MM.1S (cell line): Measurements from ENCODE around the gene AMACR.

Experiments used
- DNase-seq: peaks from one replicate; pipeline ENCODE4 v3.0.0-alpha.2; 2015
- H2AFZ ChIP-seq: fragments of 300-600 bp; sonication (generic); 2 replicates; pipeline ENCODE4 v1.6.0; 2016; ENCODE audit warnings: antibody characterized with exemption, low read length
- H3F3A ChIP-seq: fragments of 300-600 bp; sonication (generic); 2 replicates; pipeline ENCODE4 v1.6.1; 2016; ENCODE audit warnings: mild to moderate bottlenecking, antibody characterized with exemption, low read length, moderate library complexity, mixed read lengths; ENCODE audit not compliant: insufficient read depth
- H3K27ac ChIP-seq: fragments of 300-600 bp; sonication (generic); 2 replicates; pipeline ENCODE4 v1.5.1; 2016; ENCODE audit warnings: mild to moderate bottlenecking, low read length
- H3K27me3 ChIP-seq: fragments of 300-600 bp; sonication (generic); replicated peaks from 2 replicates; pipeline ENCODE4 v1.6.0; 2016; ENCODE audit warnings: low read length; ENCODE audit not compliant: insufficient read depth
- H3K36me3 ChIP-seq: fragments of 300-600 bp; sonication (generic); replicated peaks from 2 replicates; pipeline ENCODE4 v1.6.1; 2016; ENCODE audit warnings: mild to moderate bottlenecking, low read length, mixed read lengths; ENCODE audit not compliant: insufficient read depth
- H3K4me1 ChIP-seq: fragments of 300-600 bp; sonication (generic); 2 replicates; pipeline ENCODE4 v1.6.1; 2016; ENCODE audit warnings: low read length, mixed read lengths
- H3K4me2 ChIP-seq: fragments of 300-600 bp; sonication (generic); 2 replicates; pipeline ENCODE4 v1.6.0; 2016; ENCODE audit warnings: low read depth, low read length
- H3K4me3 ChIP-seq: fragments of 300-600 bp; sonication (generic); 2 replicates; pipeline ENCODE4 v1.5.1; 2016; ENCODE audit warnings: low read length, mixed read lengths
- H3K79me2 ChIP-seq: fragments of 300-600 bp; sonication (generic); 2 replicates; pipeline ENCODE4 v1.6.1; 2016; ENCODE audit warnings: mixed run types, low read length, mixed read lengths
- H3K9ac ChIP-seq: fragments of 300-600 bp; sonication (generic); 2 replicates; pipeline ENCODE4 v1.6.1; 2016; ENCODE audit warnings: low read length, mixed read lengths
- H3K9me2 ChIP-seq: fragments of 300-600 bp; sonication (generic); replicated peaks from 2 replicates; pipeline ENCODE4 v1.6.1; 2016; ENCODE audit warnings: mild to moderate bottlenecking, low read length, mixed read lengths; ENCODE audit not compliant: insufficient read depth
- H3K9me3 ChIP-seq: fragments of 300-600 bp; sonication (generic); replicated peaks from 2 replicates; pipeline ENCODE4 v1.6.1; 2016; ENCODE audit warnings: mild to moderate bottlenecking, low read length, mixed read lengths; ENCODE audit not compliant: insufficient read depth
- H4K20me1 ChIP-seq: fragments of 300-600 bp; sonication (generic); 2 replicates; pipeline ENCODE4 v1.6.1; 2016; ENCODE audit warnings: mild to moderate bottlenecking, low read length, moderate library complexity, mixed read lengths; ENCODE audit not compliant: insufficient read depth
- EZH2 ChIP-seq: fragments of 300-600 bp; sonication (generic); optimal IDR thresholded peaks from 2 replicates; pipeline ENCODE3; 2017; ENCODE audit warnings: low read depth, mild to moderate bottlenecking, antibody characterized with exemption, low read length, mixed read lengths
- EZH2phosphoT487 ChIP-seq: fragments of 300-600 bp; sonication (generic); IDR thresholded peaks from 2 replicates; pipeline ENCODE4 v1.6.1; 2018; ENCODE audit warnings: antibody characterized with exemption, low read length
- TF ChIP-seq, protein P1 (sequence below): fragments of 300-600 bp; sonication (generic); IDR thresholded peaks from 2 replicates; pipeline ENCODE4 v1.5.1; 2016; ENCODE audit warnings: antibody characterized with exemption, low read length, mixed read lengths

The AMACR gene

DNA sequence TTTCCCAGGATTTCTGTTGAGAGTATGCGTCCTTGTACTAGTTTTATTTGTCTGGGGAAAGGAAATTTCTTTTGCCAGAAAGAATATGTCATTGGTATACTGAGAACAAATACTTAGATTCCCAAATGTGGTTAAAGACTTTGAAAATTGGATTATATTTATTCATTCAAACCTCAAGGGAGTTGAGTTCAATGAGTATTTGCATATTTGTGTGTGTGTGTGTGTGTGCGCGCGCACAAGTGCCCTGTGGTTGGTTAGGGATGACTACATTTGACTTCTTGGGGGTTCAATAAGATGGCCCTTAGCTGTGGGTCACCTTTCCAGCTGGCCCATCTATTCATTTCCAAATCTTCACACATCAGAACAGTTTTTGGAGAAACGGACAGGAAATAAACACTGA lies 66.8 kb downstream of the AMACR start:
- Histone ChIP-seq H3K4me3 (no peak overlapping the region), H3K4me2 (no peak overlapping the region), H3K9me2 (no peaks in the 10 kb centered on the region), H3K36me3 (no peaks in the 10 kb centered on the region), H2AFZ (no peak overlapping the region), H3K79me2 (no peaks in the 10 kb centered on the region), H3K4me1 (no peaks in the 10 kb centered on the region), H3F3A (no peaks in the 10 kb centered on the region), H3K9ac (no peak overlapping the region), H3K9me3 (no peaks in the 10 kb centered on the region), H3K27ac (no peak overlapping the region), H4K20me1 (no peaks in the 10 kb centered on the region), H3K27me3 (no peaks in the 10 kb centered on the region)
- no peak for DNase-seq
- TF ChIP-seq EZH2 (no peak), EZH2phosphoT487 (no peak)
- TF ChIP-seq, protein P1, sequence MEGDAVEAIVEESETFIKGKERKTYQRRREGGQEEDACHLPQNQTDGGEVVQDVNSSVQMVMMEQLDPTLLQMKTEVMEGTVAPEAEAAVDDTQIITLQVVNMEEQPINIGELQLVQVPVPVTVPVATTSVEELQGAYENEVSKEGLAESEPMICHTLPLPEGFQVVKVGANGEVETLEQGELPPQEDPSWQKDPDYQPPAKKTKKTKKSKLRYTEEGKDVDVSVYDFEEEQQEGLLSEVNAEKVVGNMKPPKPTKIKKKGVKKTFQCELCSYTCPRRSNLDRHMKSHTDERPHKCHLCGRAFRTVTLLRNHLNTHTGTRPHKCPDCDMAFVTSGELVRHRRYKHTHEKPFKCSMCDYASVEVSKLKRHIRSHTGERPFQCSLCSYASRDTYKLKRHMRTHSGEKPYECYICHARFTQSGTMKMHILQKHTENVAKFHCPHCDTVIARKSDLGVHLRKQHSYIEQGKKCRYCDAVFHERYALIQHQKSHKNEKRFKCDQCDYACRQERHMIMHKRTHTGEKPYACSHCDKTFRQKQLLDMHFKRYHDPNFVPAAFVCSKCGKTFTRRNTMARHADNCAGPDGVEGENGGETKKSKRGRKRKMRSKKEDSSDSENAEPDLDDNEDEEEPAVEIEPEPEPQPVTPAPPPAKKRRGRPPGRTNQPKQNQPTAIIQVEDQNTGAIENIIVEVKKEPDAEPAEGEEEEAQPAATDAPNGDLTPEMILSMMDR, result no peak

DNA sequence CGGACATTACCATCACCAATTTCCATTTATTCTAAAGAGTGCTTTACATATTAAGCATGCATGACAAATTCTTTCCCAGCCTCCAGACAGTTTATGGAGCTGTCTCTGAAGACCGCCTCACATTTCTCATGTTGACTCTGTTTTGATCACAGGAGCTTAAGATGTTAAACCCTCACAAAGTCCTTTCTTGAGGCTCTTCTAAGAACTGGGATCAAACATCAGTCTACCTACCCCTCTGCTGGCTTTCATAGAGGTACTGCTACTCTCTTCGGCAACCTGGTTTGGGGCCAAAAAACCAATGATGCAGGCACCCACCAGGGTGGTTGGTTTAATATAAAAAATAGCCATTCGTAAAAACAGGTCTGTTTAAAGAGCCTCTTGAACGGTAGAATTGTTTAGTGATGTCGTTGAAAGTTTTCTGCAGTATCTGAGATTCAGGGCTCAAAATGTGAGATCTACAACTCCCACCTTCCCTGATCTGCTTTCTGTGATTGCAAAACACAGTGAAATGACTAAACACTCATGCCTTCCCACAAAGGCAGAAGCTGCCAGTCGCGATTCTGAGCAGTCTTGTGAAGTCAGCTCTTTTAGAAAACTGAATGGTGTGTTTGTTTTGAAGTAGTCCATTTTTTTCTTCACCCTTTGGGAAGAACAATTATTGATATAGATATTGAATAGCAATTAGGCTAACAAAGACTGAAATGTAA lies 68.1 kb downstream of the AMACR start:
- Histone ChIP-seq H3K27ac (no peak overlapping the region), H3K9me3 (no peaks in the 10 kb centered on the region)
- TF ChIP-seq EZH2phosphoT487 (no peak), EZH2 (no peak)

DNA sequence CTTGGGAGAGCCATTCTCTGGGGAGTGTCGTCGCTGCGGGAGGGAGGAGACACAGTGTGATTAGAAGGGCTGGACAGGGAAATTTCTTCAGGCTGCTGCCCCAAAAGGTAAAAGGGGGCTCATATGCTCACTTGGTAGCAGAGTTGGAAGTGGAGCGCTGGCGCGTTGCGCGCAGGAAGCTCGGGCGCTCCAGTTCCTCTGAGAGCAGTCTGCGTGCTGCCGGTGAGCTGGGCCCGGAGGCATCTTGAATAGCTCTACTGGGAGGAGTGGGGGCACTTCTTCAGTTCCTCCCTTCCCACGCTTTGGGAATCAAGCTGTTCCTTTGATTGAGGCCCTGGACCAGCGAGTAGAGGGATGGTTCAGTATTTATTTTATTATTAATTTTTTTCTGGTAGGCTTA lies 69.0 kb downstream of the AMACR start:
- H3K27ac ChIP-seq, result no peak overlapping the region
- no peaks in the 10 kb centered on the region for H3K36me3 ChIP-seq
- no peaks in the 10 kb centered on the region for H4K20me1 ChIP-seq
- no peak overlapping the region for H2AFZ ChIP-seq
- no peaks in the 10 kb centered on the region for H3K79me2 ChIP-seq
- no peak overlapping the region for H3K4me2 ChIP-seq
- DNase-seq, result no peak
- H3K9me2 ChIP-seq, result no peaks in the 10 kb centered on the region
- H3K4me3 ChIP-seq, result no peak overlapping the region
- H3K27me3 ChIP-seq, result no peaks in the 10 kb centered on the region
- H3F3A ChIP-seq, result no peaks in the 10 kb centered on the region
- TF ChIP-seq, protein P1, result no peak
- TF ChIP-seq EZH2, result no peak
- TF ChIP-seq EZH2phosphoT487, result no peak
- no peak overlapping the region for H3K9ac ChIP-seq
- H3K4me1 ChIP-seq, result 0 out of 2 replicates have a peak, but pooled peaks cover 5% of the 10 kb centered on the region
- no peaks in the 10 kb centered on the region for H3K9me3 ChIP-seq

More for the DNA sequence above, 68.1 kb downstream of the AMACR start:
- Histone ChIP-seq H3K79me2 (no peaks in the 10 kb centered on the region), H3K36me3 (no peaks in the 10 kb centered on the region), H3F3A (no peaks in the 10 kb centered on the region), H3K9ac (no peak overlapping the region), H4K20me1 (no peaks in the 10 kb centered on the region), H3K4me2 (no peak overlapping the region), H3K4me1 (no peaks in the 10 kb centered on the region), H2AFZ (no peak overlapping the region), H3K4me3 (no peak overlapping the region), H3K9me2 (no peaks in the 10 kb centered on the region), H3K27me3 (no peaks in the 10 kb centered on the region)
- DNase-seq, result no peak

DNA sequence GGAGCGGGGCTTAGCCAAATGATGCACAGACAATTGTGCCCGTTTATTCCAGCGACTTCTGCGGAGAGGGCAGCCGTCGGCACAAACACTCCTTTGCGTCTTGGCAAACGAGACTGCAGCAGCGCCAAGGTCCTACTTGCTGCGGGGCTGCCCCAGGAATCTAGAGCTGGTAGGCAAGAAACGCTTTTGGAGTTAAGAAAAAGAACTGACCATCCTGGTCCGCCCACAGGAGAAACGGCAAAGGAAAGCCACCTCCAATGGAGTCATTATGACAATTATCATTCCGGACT lies 69.4 kb downstream of the AMACR start:
- no peak for DNase-seq
- Histone ChIP-seq H3K9me3 (no peaks in the 10 kb centered on the region), H3K4me3 (no peak overlapping the region), H4K20me1 (no peaks in the 10 kb centered on the region), H3K4me2 (no peak overlapping the region), H2AFZ (no peak overlapping the region), H3K36me3 (no peaks in the 10 kb centered on the region), H3F3A (no peaks in the 10 kb centered on the region), H3K27me3 (no peaks in the 10 kb centered on the region), H3K4me1 (peaks cover 8% of the 10 kb centered on the region), H3K79me2 (no peaks in the 10 kb centered on the region), H3K9me2 (no peaks in the 10 kb centered on the region), H3K9ac (no peak overlapping the region), H3K27ac (no peak overlapping the region)
- TF ChIP-seq EZH2phosphoT487, result no peak
- no peak for TF ChIP-seq EZH2
- TF ChIP-seq, protein P1, result no peak
